SIG-M5 treated with dmso at 0.1 percent for 504 hours (cell line): Measurements from ENCODE around the gene ITIH4.

Experiments used
- DNase-seq: peaks from one replicate; lab custom pipeline; 2025; ENCODE audit not compliant: unreplicated experiment; lab: John Stamatoyannopoulos, UW

Gene ITIH4

DNA sequence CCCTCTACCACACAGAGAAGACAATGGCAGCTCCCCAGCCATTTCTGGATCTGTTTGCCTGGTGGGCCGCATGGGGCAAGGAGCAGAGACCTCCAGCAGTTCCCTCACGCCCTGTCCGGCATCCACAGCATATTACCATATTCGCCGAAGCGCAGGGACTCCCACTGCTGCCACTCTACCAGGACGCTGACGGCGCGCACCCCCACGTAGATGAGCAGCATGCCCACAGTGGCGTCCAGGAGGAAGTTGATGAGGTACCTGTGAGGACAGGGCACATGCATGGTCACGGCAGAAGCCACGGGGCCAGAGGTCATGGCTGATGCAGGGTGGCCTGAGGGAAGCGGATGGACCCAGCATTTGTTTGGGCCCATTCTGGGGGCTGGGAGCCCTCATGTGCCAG is 19.2 kb upstream of the ITIH4 start:
- DNase-seq, result no peak

DNA sequence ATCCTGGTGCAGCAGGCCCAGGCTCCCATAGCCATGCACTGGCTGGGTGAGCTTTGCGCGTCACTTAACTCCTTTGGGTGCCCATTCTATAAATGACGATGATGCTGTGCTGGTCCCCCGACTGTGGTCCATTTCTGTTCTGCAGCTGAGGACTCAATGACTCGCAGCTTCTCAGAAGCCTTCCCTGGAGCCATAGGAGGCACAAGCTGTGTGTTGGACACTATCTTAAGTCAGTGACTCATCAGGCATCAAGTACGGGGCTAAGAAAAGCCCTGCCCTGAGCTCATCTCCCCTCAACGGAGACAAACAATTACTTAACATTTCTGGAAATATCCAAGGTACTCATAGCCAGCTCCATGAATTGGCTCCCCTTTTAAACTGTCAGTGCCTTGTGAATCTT is 18.1 kb upstream of the ITIH4 start:
- no peak for DNase-seq

DNA sequence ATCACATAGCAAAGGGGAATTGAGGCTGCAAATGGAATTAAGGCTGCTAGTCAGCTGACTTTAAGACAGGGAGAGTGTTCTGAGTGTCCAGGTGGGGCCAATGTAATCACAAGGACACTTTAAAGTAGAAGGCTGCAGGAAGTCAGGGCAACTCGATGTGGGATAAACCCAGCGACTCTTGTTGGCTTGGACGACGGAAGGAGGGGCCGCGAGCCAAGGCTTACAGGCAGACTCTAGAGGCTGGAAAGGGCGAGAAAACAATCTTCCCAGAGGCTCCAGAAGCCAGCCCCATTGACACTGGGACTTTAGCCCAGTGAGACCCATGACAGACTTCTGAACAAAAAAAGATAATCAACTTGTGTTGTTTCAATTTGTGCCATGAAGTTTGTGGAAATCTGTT is 17.3 kb upstream of the ITIH4 start:
- no peak for DNase-seq

DNA sequence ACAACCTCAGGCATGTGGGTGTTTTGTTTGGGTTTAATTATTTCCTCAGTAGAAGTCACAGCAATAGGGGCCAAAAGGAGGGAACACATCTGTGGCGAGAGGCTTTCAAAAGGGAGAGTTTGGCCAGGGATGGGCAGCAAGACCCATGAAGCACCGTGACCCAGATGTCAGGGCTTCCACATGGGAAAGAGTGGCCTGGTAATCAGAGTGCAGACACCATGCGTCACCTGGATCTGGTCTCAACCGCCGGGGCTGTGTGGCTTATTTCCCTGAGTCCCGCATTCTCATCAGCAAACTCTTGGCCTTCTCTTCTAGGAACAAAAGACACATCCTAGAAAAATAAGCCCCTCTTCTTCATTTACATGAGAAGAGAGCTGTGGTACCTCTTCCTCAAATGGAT is 16.8 kb upstream of the ITIH4 start:
- DNase-seq, result no peak

DNA sequence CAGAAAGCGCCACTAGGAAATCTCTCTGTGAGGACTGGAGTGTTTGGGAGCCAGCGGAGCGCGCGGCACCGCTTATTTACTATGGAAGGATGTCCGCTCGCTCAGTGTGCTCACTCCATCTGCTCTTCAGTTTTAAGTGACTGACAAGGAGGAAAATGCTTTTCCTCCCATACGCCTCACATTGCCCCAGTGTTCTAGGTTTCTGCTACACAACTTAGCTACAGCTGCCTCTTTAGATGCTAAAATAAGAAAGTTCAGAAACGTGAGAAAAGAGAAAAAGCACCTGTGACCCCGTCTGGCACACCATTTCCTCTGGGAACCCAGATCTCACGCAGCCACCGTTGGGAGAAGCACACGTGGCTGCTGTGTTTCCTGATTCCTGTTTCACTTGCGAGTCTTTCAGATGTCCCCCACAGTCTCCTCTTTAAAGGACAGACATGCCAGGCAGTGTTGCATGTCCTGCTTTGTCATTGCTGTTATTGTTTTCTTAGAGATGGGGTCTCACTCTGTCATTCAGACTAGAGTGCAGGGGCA is 16.0 kb upstream of the ITIH4 start:
- DNase-seq, result no peak

DNA sequence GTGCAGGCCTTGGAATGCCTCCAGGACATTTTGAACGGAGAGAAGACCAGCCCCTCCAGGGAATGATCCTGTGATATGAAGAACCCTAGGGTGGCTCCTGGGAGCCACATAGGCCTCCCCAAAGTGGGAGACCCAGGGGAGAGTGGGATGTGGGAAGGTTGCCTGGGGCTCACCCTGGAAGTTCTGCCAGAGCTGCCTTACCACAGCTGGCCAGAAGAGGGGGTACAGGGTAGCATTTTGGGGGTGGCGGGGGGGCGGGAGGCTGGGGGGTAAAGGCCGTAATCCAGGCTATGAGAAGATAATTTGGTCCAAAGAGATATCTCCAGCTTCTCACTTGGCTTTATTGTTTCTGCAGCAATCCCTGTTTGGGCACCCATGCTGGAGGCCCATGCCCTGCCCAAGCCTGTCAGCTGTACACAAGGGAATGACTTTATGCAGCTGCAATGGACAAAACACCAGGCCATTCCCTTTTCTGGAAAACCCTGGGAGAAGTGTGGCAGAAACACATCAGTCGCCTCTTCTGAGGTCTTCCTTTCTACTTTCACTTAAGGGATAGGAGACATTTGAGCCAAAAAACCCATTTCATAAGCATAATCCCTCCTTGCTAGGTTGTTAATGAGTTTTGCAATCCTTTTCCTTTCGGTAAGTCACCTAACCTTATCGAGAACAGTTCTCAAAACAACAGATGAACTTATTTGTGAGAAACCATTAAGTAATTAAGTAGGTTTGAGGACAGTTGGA is 15.4 kb upstream of the ITIH4 start:
- no peak for DNase-seq

DNA sequence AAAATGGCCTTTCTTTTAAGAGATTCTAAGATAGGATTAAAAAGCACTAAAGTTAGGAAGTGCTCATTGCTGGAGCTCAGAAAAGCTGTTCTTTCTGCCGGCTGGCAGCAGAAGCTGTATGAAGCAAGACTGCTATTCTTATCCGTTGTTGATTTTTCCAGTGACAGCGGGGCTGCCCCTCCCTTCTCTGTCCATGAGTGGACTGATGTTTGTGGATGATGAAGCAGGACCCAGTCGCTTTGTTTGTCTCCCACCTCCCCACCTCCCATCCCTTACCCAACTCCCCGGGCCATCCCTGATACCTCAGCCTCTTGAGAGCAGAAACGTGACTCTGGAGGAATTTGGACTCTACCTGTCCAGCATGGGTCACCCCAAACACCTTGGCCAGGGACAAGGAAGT is 14.7 kb upstream of the ITIH4 start:
- peak; percentile 82 for DNase-seq

DNA sequence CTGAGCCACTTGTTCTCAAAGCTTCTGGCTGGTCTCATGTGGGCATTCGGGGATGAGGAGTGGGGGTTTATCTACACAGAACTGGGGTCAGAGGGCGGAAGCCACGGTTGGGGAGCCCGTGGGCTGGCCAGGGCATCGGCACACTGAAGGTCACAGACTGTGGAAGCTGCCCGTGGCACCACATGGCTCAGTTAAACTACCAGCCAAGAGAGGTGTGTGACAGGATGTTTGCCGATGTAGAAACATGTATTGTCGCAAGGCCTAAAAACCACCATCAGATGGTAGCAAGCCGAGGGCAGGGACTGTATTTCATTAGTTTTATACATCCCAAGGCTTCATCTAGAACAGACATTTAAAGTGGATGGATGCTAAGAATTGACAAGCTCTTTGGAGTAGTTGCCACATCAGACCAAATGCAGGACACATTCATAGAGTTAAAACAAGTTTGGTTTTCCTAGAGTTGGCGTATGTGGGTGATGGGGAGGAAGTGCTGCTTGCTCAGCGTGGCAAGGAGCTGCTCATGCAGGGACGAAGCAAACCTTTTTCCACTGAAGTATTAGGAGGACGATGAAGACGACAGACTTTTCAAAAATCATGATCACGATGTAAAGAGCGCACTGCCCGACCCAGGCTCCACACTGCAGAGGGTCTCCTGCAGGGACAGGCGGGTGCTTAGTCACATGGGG is 14.0 kb upstream of the ITIH4 start:
- peak; percentile 41 for DNase-seq

DNA sequence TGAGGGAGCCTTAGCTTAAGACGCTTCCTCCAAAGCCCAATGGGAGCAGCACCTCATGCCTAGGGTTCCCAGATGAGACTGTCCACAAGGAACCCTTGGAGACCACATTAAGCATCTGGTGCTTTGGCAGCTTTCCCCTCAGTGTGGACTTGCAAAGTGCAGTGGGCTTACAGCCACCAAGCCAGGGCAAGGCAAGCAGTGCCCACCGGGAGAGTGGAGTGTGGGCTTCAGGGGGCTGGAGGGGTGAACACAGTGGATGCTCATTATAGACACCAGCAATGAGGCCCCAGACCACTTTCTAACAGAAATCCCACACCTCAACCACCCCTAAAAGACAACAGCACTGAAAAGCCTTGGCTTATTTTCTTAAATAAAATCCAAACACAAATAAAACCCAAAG is 13.4 kb upstream of the ITIH4 start:
- no peak for DNase-seq

DNA sequence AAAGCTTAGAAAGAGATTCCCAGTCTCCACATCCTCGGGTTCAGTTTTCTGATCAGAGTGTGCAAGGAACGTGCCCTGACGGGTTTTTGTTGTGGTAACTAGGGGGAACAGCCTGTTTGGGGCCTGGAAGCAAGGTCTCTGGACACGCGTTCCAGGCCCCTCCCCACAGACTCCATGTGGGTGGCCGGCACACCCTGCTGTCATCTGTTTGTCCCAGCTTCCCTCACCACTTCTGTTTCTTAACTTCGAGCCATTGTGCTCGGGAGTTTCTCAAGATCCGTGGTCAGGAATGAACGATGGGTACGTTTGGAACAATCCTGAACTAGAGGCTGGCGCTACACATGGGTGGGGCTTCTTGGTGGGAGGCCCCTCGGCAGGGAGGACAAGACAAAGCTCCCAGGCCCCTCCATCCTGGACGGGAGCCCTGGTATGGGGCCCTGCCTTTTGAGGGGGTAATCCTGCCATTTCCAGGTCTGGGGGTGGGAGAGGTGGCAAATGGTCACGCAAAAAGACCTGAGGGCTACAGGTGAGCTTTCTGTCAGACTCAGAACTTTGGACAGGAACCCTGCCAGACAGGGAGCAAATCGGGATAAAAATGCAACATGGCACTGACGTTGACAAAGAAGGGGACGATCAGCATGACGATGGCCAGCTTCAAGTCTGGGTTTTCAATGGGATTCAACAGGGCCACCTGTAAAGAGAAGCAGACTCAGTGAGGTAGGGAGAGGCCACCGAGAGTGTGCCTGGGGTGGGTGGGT is 12.8 kb upstream of the ITIH4 start:
- no peak for DNase-seq

DNA sequence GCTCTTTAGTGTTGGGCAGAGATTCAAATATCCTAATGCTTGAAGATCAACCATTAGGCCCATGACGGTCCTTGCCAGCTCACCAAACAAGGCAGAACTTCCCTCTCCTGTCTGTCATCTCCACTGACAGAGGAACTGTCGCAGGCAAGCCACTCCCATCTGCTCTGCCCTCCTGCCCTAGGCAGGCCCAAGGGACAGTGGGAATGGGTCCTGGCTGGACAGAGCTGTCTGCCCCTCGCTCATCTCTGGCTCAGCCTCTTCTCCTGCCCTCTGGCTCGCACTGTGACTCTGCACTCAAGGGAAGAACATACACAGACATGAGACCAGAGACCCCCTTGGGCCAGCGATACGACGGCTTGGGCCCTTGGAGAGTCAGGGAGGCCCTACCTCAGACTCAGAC is 12.0 kb upstream of the ITIH4 start:
- no peak for DNase-seq

DNA sequence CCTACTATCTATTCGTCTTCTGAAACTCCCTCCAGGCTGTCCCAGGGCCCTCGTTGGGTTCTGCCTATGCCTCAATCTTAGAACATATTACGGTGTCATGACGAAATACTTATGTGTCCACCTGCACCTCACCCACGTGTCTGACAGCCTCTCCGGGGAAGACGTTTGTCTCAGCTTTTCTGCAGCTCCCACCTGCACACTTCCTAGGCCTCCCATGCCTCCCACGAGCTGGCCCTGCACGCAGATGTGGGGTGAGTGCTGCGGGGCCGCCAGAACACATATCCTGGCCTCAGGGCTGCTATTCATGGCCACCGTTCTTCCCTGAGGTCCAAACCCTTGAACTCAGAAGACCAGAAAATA is 11.5 kb upstream of the ITIH4 start:
- DNase-seq, result no peak

DNA sequence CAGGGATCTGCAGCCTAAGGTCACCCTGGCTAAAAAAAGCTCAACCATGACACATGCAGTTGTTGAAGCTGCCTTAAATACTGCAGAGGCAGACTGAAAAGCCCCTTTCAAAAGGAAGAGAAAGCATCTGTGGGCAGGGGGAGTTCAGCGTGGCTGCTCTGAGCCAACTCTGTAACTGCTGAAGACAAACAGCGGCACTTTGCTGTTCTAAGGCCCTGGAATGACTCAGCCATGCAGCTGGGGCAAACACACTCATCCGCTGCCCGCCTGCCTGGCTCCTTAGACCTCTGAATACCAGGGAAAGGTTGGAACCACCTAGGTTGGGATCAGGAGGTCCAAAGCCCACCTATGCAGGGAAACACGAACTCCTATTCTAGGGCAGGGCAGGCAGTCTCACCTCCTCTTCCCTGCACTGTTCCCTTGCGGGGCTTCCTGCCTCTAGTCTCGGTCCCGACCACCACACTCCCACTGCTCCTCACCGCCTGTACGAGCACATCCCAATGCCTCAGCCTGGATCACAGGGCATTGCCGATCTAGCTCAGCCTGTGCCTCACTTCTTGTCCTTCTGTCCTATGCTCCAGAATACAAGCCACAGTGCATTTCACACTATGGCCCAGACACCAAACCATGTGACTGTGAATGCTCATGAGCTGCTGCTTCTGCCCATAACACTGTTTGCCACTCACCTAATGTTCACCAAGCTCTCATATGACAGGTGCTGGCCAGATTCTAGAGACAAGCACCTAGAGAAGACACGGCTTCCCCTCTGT is 10.9 kb upstream of the ITIH4 start:
- DNase-seq, result no peak

DNA sequence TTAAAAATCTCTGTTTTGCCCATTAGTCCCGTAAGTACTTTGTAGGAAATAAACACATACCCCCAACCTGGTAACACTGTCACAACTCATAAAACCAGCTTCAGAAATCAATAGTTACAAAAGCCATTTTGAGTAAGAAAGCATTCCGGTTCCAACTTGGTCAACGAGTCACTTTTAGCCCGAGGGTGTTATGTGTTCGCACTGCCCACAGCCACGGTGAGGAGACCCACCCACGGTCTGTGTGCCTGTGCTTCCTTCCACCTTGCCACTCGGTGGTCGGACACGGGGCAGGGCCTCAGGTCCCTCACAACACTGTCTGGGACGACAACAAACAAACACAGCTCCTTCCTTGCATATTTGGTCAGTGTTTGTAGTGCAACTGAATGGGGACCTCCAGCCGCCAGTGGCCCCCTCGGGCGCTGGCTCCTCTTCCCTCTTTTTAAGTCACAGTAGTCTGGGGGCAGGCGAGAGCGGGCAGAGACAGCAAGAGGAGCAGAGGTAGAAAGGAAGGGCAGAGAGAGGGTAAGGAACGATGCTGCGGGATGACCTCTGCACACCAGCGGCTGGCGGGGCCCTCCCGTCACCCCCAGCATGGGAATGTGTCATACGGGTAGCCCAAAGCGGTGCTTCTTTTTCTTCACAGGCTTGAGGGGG is 9.5 kb upstream of the ITIH4 start:
- no peak for DNase-seq

DNA sequence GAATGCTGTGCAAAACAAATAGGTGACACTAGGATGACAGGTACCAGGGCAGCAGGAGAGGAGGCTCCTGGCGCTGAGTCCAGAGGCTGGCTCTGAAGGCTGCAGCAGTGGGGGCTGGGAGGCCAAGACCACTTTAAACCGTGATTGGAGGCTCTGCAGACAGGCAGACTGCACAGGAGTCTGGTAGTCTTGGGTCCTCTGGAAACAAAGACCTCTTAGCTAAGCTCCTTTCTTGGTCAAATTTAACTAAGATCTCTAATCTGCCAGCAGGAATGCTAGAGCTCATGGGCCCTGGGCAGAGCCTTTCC is 8.8 kb upstream of the ITIH4 start:
- DNase-seq, result no peak

DNA sequence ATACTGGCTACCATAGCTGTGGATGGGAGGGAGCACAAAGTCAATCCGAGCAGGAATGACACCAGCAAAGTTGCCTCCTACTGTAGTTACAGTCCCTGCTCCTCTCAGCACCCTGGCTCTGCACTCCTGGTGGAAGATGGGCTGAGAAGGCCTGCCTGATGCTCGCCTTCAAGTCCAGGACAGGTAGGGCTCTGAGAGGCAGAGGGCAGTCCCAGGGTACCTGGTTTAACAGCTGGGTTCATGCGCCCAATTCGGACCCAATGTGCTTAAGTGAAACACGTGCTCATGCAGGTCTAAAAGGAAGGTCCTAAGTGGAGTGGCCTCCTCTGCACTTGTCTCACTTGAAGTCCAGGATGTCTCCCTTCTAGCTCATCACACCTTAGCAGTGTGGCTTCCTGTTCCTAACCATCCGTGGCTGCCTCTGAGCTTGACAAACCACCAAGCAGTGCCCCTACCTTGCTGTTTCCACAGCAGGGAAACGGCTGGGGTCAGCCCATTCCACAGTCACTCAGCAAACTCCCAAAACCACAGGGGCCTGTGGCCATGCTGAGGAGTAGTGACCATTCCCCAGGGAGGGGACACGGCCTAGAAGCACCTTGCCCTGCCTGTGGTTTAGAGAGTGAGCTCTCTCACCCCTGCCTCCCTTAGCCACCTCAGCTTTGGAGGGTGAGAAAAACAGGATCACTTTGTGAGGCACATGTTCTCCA is 8.2 kb upstream of the ITIH4 start:
- DNase-seq, result no peak

DNA sequence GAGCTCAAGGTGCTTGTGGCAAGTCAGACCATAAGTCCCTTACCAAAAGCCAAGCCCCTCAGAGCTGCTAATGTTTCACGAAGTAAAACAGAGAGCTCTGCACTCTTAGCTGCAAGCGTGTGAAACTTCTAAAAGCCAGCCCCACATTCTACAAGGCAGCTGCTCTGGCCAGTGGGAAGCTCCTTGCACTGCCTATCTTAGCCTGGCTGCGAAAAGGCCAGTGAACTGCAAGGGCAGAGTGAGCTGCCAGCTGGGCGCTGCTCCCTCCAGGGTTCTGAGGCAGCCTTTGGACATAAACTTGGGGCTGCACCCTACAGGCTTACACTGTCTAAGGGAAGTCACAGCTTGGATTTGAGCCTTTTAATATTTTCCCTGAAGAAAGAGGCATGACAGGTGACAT is 6.5 kb upstream of the ITIH4 start:
- DNase-seq, result no peak

DNA sequence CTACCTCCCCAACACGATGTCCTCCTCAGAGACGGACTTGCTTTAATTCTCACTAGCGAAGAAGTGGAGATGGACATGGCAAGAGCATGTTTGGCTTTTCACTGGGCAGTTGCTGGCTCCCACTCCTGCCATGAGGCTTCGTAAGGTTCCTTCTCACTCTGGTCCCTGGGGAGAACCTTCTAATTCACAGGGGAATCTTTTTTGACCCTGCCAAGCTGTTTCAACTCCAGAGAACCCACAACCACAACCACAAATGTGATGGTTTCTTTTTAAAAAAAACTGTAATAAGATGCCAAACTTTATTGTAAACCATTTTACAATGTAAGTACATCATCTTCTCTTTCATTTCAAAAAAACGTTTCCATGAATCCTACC is 6.0 kb upstream of the ITIH4 start:
- DNase-seq, result no peak

DNA sequence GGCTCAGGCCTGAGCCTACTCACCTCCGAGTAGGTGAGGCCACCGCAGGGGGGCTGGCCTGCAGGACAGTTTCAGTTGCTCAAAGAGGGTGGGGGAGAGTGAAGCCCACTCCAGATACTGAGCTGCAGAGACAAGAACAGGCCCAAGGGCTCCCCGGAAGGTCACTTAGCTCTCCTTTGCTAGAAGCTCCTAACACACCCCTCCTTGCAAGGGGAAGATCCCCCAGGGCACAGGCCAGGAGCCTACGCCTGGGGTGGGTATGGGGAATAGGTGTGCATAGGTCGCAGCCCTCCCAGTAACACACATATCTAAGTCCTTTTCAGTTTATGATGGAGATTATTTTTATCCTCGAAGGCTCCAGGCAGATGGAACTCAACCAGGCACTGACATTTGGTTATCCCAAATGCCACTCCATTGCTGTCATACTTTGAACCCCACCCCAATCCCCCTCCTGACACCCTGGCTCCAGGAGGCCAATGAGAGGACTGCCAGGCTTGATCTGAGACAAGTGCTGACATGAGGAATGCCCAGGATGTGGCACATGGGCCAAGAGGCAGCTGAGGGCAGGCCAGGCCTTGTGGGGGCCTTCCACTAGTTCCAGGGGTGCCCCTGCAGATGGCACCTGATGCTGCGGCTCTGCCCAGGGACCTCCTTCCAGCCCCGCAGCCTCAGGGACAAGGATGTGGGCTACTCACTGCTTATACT is 5.4 kb upstream of the ITIH4 start:
- no peak for DNase-seq
